GM12865 (cell line): ENCODE results near the gene ST3GAL2.

ENCODE experiments used
- DNase-seq: peaks from one replicate; pipeline ENCODE4 v3.0.0; 2010; ENCODE audit warnings: low read depth
- H3K4me3 ChIP-seq: 2 replicates; pipeline ENCODE4 v1.5.1; 2011; ENCODE audit warnings: mild to moderate bottlenecking, low read depth, low read length, control low read depth
- CTCF ChIP-seq: IDR thresholded peaks from 2 replicates; pipeline ENCODE4 v1.5.1; 2011; ENCODE audit warnings: low read length, control low read depth, low read depth, inconsistent platforms; ENCODE audit not compliant: insufficient read depth; ENCODE audit errors: missing control alignments

The ST3GAL2 gene

GRCh38 chr16:70478912-70479341 lies 40.0 kb upstream of the ST3GAL2 start:
- TF ChIP-seq CTCF: no peak

GRCh38 chr16:70478169-70478568 lies 39.3 kb upstream of the ST3GAL2 start:
- no peak for TF ChIP-seq CTCF
- H3K4me3 ChIP-seq: no peak overlapping the region
- no peak for DNase-seq

More at GRCh38 chr16:70478912-70479341, 40.0 kb upstream of the ST3GAL2 start:
- DNase-seq: no peak
- H3K4me3 ChIP-seq: no peak overlapping the region

- H3K4me3 ChIP-seq: peak overlapping the region; percentile 20
- TF ChIP-seq CTCF: no peak
- peak; percentile 96 for DNase-seq
Observed at GRCh38 chr16:70476272-70477020, 37.5 kb upstream of the ST3GAL2 start.

GRCh38 chr16:70475054-70475871 lies 36.4 kb upstream of the ST3GAL2 start:
- TF ChIP-seq CTCF: no peak
- H3K4me3 ChIP-seq: no peak overlapping the region
- peak; percentile 37 for DNase-seq

GRCh38 chr16:70474320-70475053 lies 35.6 kb upstream of the ST3GAL2 start:
- H3K4me3 ChIP-seq: no peak overlapping the region
- no peak for TF ChIP-seq CTCF
- no peak for DNase-seq

- H3K4me3 ChIP-seq: no peak overlapping the region
- DNase-seq: peak; percentile 36
- TF ChIP-seq CTCF: peak; percentile 16
Observed at GRCh38 chr16:70473446-70474319, 34.8 kb upstream of the ST3GAL2 start.
